Neutrophil (primary cell): Measurements from ENCODE around the gene CLDN19.

ENCODE experiments used
- H3K27ac ChIP-seq: fragments of 200-600 bp; sonication (generic); 2 replicates; pipeline ENCODE4 v1.5.1; 2016; ENCODE audit warnings: mild to moderate bottlenecking, moderate library complexity
- H3K27me3 ChIP-seq: fragments of 200-600 bp; sonication (generic); 2 replicates; pipeline ENCODE4 v1.6.0; 2016; ENCODE audit warnings: mild to moderate bottlenecking
- H3K36me3 ChIP-seq: fragments of 200-600 bp; sonication (generic); 2 replicates; pipeline ENCODE4 v1.5.1; 2017
- H3K4me1 ChIP-seq, 2 experiments: fragments of 200-600 bp in 1 of 2; sonication (generic) in 1 of 2; 1 replicate in 1 of 2; 2 replicates in 1 of 2; pipeline versions ENCODE4 v1.5.1 to v1.6.1; 2013 to 2016; ENCODE audit warnings: low read depth in 1 of 2, low read length in 1 of 2, mild to moderate bottlenecking in 1 of 2, moderate library complexity in 1 of 2; ENCODE audit not compliant: control insufficient read depth in 1 of 2, insufficient read depth in 1 of 2
- H3K4me3 ChIP-seq, 2 experiments: fragments of 200-600 bp in 1 of 2; sonication (generic) in 1 of 2; 1 replicate in 1 of 2; 2 replicates in 1 of 2; pipeline ENCODE4 v1.5.1; 2013 to 2016; ENCODE audit warnings: low read depth in 1 of 2, low read length in 1 of 2, mild to moderate bottlenecking in 1 of 2, moderate library complexity in 1 of 2
- H3K9me3 ChIP-seq: fragments of 200-600 bp; sonication (generic); 2 replicates; pipeline ENCODE4 v1.5.1; 2016
- CTCF ChIP-seq: fragments of 200-600 bp; sonication (generic); IDR thresholded peaks from 2 replicates; pipeline ENCODE4 v1.5.1; 2016; ENCODE audit warnings: antibody characterized with exemption

CLDN19 gene

GRCh38 chr1:42746436-42747105 is 6.5 kb upstream of the CLDN19 start:
- Histone ChIP-seq H3K9me3 (no peaks in the 10 kb centered on the region), H3K27me3 (no peaks in the 10 kb centered on the region), H3K4me1 (no peaks in the 10 kb centered on the region), H3K36me3 (peaks cover 49% of the 10 kb centered on the region), H3K27ac (no peak overlapping the region), H3K4me3 (no peak overlapping the region)
- no peak for TF ChIP-seq CTCF

- TF ChIP-seq CTCF: no peak
- peaks cover 48% of the 10 kb centered on the region for H3K36me3 ChIP-seq
- no peaks in the 10 kb centered on the region for H3K9me3 ChIP-seq
- no peaks in the 10 kb centered on the region for H3K27me3 ChIP-seq
- no peak overlapping the region for H3K27ac ChIP-seq
- H3K4me1 ChIP-seq: no peaks in the 10 kb centered on the region
- H3K4me3 ChIP-seq: no peak overlapping the region
These were observed 5.8 kb upstream of the CLDN19 start for GRCh38 chr1:42745851-42746250.

GRCh38 chr1:42744148-42744413 is 4.0 kb upstream of the CLDN19 start:
- Histone ChIP-seq H3K36me3 (peaks cover 35% of the 10 kb centered on the region), H3K4me1 (no peaks in the 10 kb centered on the region), H3K27ac (no peak overlapping the region), H3K4me3 (no peak overlapping the region), H3K9me3 (no peaks in the 10 kb centered on the region), H3K27me3 (no peaks in the 10 kb centered on the region)
- no peak for TF ChIP-seq CTCF

- Histone ChIP-seq H3K4me3 (no peak overlapping the region), H3K36me3 (peaks cover 29% of the 10 kb centered on the region), H3K9me3 (no peaks in the 10 kb centered on the region), H3K4me1 (no peaks in the 10 kb centered on the region), H3K27ac (no peak overlapping the region), H3K27me3 (no peaks in the 10 kb centered on the region)
- no peak for TF ChIP-seq CTCF
These were observed 3.5 kb upstream of the CLDN19 start for GRCh38 chr1:42743317-42744147.

- Histone ChIP-seq H3K4me3 (no peak overlapping the region), H3K36me3 (peaks cover 22% of the 10 kb centered on the region), H3K27me3 (no peaks in the 10 kb centered on the region), H3K27ac (no peak overlapping the region), H3K4me1 (no peaks in the 10 kb centered on the region), H3K9me3 (no peaks in the 10 kb centered on the region)
- no peak for TF ChIP-seq CTCF
These were observed 2.7 kb upstream of the CLDN19 start for GRCh38 chr1:42742617-42743316.
